ENCODE data around the gene CRTAC1. TPM values are rescaled to one million over a fixed set of nuclear protein-coding genes. Genes with fewer than 3 reads are reported as not detected.
"Not testable (repeated sequence)": the region's sequence is repeated elsewhere in the genome, so short reads cannot be mapped to it uniquely, and the experiment has no call there.

CRTAC1 gene
- total RNA-seq, 2 experiments from 2014 or later, result not detected

GRCh38 chr10:97861097-97861750, 169.2 kb downstream of the CRTAC1 start:
- Mint-ChIP-seq H3K4me3 (no peak overlapping the region), H3K4me1 (peaks cover 29% of the 10 kb centered on the region), H3K9me3 (no peaks in the 10 kb centered on the region), H3K36me3 (ENCODE audit: low read depth) (peaks cover 11% of the 10 kb centered on the region), H3K27me3 (no peaks in the 10 kb centered on the region), H3K27ac (no peak overlapping the region)
- no peak for DNase-seq
- CTCF ChIA-PET, result interaction anchor here (0.9 to 3.0 kb wide), 8 partner anchors 8 to 147 kb away, joined by 3 to 12 read pairs (median 4); no protein-coding TSS in a partner anchor
- POLR2A ChIA-PET, result no interaction called here

GRCh38 chr10:97858001-97858439, 172.4 kb downstream of the CRTAC1 start:
- peaks cover 36% of the 10 kb centered on the region for H3K4me1 Mint-ChIP-seq
- H3K4me3 Mint-ChIP-seq, result no peak overlapping the region
- H3K9me3 Mint-ChIP-seq, result no peaks in the 10 kb centered on the region
- peak; percentile 20 for DNase-seq
- ChIA-PET POLR2A (no interaction called here), CTCF (interaction anchor here (1.3 to 2.9 kb wide), 2 partner anchors 10 to 11 kb away, joined by 4 to 21 read pairs; no protein-coding TSS in a partner anchor)
- H3K27ac Mint-ChIP-seq, result peak overlapping the region; percentile 36
- H3K36me3 Mint-ChIP-seq (ENCODE audit: low read depth), result peaks cover 9% of the 10 kb centered on the region
- no peaks in the 10 kb centered on the region for H3K27me3 Mint-ChIP-seq

GRCh38 chr10:97854743-97855142, 175.7 kb downstream of the CRTAC1 start:
- no peaks in the 10 kb centered on the region for H3K9me3 Mint-ChIP-seq
- DNase-seq, result no peak
- ChIA-PET CTCF (no interaction called here), POLR2A (no interaction called here)
- peaks cover 55% of the 10 kb centered on the region for H3K4me1 Mint-ChIP-seq
- no peaks in the 10 kb centered on the region for H3K27me3 Mint-ChIP-seq
- H3K27ac Mint-ChIP-seq, result no peak overlapping the region
- H3K4me3 Mint-ChIP-seq, result no peak overlapping the region
- peaks cover 15% of the 10 kb centered on the region for H3K36me3 Mint-ChIP-seq (ENCODE audit: low read depth)

- no peaks in the 10 kb centered on the region for H3K9me3 Mint-ChIP-seq
- peaks cover 13% of the 10 kb centered on the region for H3K36me3 Mint-ChIP-seq (ENCODE audit: low read depth)
- H3K27ac Mint-ChIP-seq, result no peak overlapping the region
- ChIA-PET CTCF (interaction anchor here (0.7 to 2.5 kb wide), 6 partner anchors 10 to 60 kb away, joined by 3 to 6 read pairs (median 4); no protein-coding TSS in a partner anchor), POLR2A (no interaction called here)
- peaks cover 51% of the 10 kb centered on the region for H3K4me1 Mint-ChIP-seq
- DNase-seq, result no peak
- no peak overlapping the region for H3K4me3 Mint-ChIP-seq
- H3K27me3 Mint-ChIP-seq, result no peaks in the 10 kb centered on the region
These were observed 177.5 kb downstream of the CRTAC1 start for GRCh38 chr10:97852840-97853405.

GRCh38 chr10:97852277-97852676, 178.1 kb downstream of the CRTAC1 start:
- H3K27ac Mint-ChIP-seq, result peak overlapping the region; percentile 88
- H3K27me3 Mint-ChIP-seq, result no peaks in the 10 kb centered on the region
- H3K9me3 Mint-ChIP-seq, result no peaks in the 10 kb centered on the region
- peak overlapping the region; percentile 82 for H3K4me3 Mint-ChIP-seq
- peaks cover 13% of the 10 kb centered on the region for H3K36me3 Mint-ChIP-seq (ENCODE audit: low read depth)
- CTCF ChIA-PET, result interaction anchor here (1.0 to 2.5 kb wide), 5 partner anchors 9 to 57 kb away, joined by 3 to 6 read pairs (median 4); no protein-coding TSS in a partner anchor
- peaks cover 45% of the 10 kb centered on the region for H3K4me1 Mint-ChIP-seq
- DNase-seq, result no peak
- POLR2A ChIA-PET, result no interaction called here

GRCh38 chr10:97851341-97852001, 178.9 kb downstream of the CRTAC1 start:
- peaks cover 44% of the 10 kb centered on the region for H3K4me1 Mint-ChIP-seq
- H3K4me3 Mint-ChIP-seq, result peak overlapping the region; percentile 82
- H3K36me3 Mint-ChIP-seq (ENCODE audit: low read depth), result peaks cover 13% of the 10 kb centered on the region
- H3K9me3 Mint-ChIP-seq, result no peaks in the 10 kb centered on the region
- peak; percentile 68 for DNase-seq
- CTCF ChIA-PET, result interaction anchor here (1.2 to 2.5 kb wide), 4 partner anchors 12 to 59 kb away, joined by 3 to 6 read pairs (median 3); no protein-coding TSS in a partner anchor
- no peaks in the 10 kb centered on the region for H3K27me3 Mint-ChIP-seq
- peak overlapping the region; percentile 88 for H3K27ac Mint-ChIP-seq
- POLR2A ChIA-PET, result no interaction called here

- Mint-ChIP-seq H3K9me3 (no peaks in the 10 kb centered on the region), H3K4me1 (peaks cover 44% of the 10 kb centered on the region), H3K36me3 (ENCODE audit: low read depth) (peaks cover 13% of the 10 kb centered on the region), H3K4me3 (peak overlapping the region; percentile 82), H3K27me3 (no peaks in the 10 kb centered on the region), H3K27ac (peak overlapping the region; percentile 88)
- DNase-seq, result peak; percentile 44
- ChIA-PET POLR2A (no interaction called here), CTCF (interaction anchor here (0.5 to 2.5 kb wide), 4 partner anchors 13 to 45 kb away, joined by 3 to 6 read pairs (median 4); no protein-coding TSS in a partner anchor)
These were observed 180.0 kb downstream of the CRTAC1 start for GRCh38 chr10:97850446-97850845.

- DNase-seq, result peak; percentile 71
- H3K36me3 Mint-ChIP-seq (ENCODE audit: low read depth), result peaks cover 13% of the 10 kb centered on the region
- H3K27me3 Mint-ChIP-seq, result no peaks in the 10 kb centered on the region
- H3K4me3 Mint-ChIP-seq, result peak within 1 kb of the TSS; percentile 83
- peaks cover 43% of the 10 kb centered on the region for H3K4me1 Mint-ChIP-seq
- H3K27ac Mint-ChIP-seq, result peak within 1 kb of the TSS; percentile 88
- CTCF ChIA-PET, result interaction anchor here (0.5 to 1.4 kb wide), 4 partner anchors 10 to 45 kb away, joined by 3 to 5 read pairs (median 4); no protein-coding TSS in a partner anchor
- POLR2A ChIA-PET, result interaction anchor here (0.5 kb wide), 1 partner anchor 521 kb away, joined by 3 read pairs; no protein-coding TSS in a partner anchor
- H3K9me3 Mint-ChIP-seq, result no peaks in the 10 kb centered on the region
These were observed 180.6 kb downstream of the CRTAC1 start, which contains the start of gene GOLGA7B for GRCh38 chr10:97849687-97850402. Gene GOLGA7B, plus strand, starts transcription at chr10:97849843. Its CDS starts 461 bp downstream, at chr10:97850304.

GRCh38 chr10:97849103-97849686, 181.2 kb downstream of the CRTAC1 start:
- DNase-seq, result peak; percentile 56

GRCh38 chr10:97844678-97845077, 185.7 kb downstream of the CRTAC1 start:
- Mint-ChIP-seq H3K27ac (no peak overlapping the region), H3K36me3 (ENCODE audit: low read depth) (no peaks in the 10 kb centered on the region), H3K27me3 (peaks cover 9% of the 10 kb centered on the region), H3K9me3 (no peaks in the 10 kb centered on the region), H3K4me1 (peaks cover 23% of the 10 kb centered on the region), H3K4me3 (no peak overlapping the region)
- ChIA-PET POLR2A (no interaction called here), CTCF (interaction anchor here (1.0 to 1.5 kb wide), 2 partner anchors 18 kb away, joined by 4 to 5 read pairs; no protein-coding TSS in a partner anchor)
- DNase-seq, result no peak

More at GRCh38 chr10:97849103-97849686, 181.2 kb downstream of the CRTAC1 start:
- POLR2A ChIA-PET, result interaction anchor here (0.5 kb wide), 1 partner anchor 520 kb away, joined by 3 read pairs; no protein-coding TSS in a partner anchor
- Mint-ChIP-seq H3K4me1 (peaks cover 41% of the 10 kb centered on the region), H3K27ac (peak overlapping the region; percentile 85), H3K36me3 (ENCODE audit: low read depth) (peaks cover 13% of the 10 kb centered on the region), H3K4me3 (peak overlapping the region; percentile 83), H3K9me3 (no peaks in the 10 kb centered on the region), H3K27me3 (no peaks in the 10 kb centered on the region)
- CTCF ChIA-PET, result interaction anchor here (0.6 to 1.4 kb wide), 3 partner anchors 9 to 54 kb away, joined by 3 to 4 read pairs (median 3); no protein-coding TSS in a partner anchor

- DNase-seq; H3K9me3 Mint-ChIP-seq; POLR2A ChIA-PET; H3K36me3 Mint-ChIP-seq (ENCODE audit: low read depth); H3K27me3 Mint-ChIP-seq; H3K4me3 Mint-ChIP-seq; H3K27ac Mint-ChIP-seq: not testable (repeated sequence)
- CTCF ChIA-PET, result interaction anchor here (1.2 to 1.4 kb wide), 3 partner anchors 9 to 26 kb away, joined by 3 to 4 read pairs (median 3); no protein-coding TSS in a partner anchor
- peaks cover 19% of the 10 kb centered on the region for H3K4me1 Mint-ChIP-seq
These were observed 186.4 kb downstream of the CRTAC1 start for GRCh38 chr10:97843972-97844371.

- peaks cover 15% of the 10 kb centered on the region for H3K4me1 Mint-ChIP-seq
- H3K36me3 Mint-ChIP-seq (ENCODE audit: low read depth), result no peaks in the 10 kb centered on the region
- no peak overlapping the region for H3K4me3 Mint-ChIP-seq
- peaks cover 9% of the 10 kb centered on the region for H3K27me3 Mint-ChIP-seq
- POLR2A ChIA-PET, result no interaction called here
- no peaks in the 10 kb centered on the region for H3K9me3 Mint-ChIP-seq
- CTCF ChIA-PET, result interaction anchor here (0.6 to 1.4 kb wide), 4 partner anchors 10 to 203 kb away, joined by 3 to 4 read pairs (median 3); no protein-coding TSS in a partner anchor
- no peak overlapping the region for H3K27ac Mint-ChIP-seq
- DNase-seq, result no peak
These were observed 187.1 kb downstream of the CRTAC1 start for GRCh38 chr10:97843281-97843671.
